ENCODE data around the gene SMIM3. TPM values are rescaled to one million over a fixed set of nuclear protein-coding genes. Genes with fewer than 3 reads are reported as not detected.

The SMIM3 gene
- total and polyA plus RNA-seq, 10 of the 15 experiments (the other 5 are each of a cell fraction or from before 2014, with no cell fraction given): 1.0 to 14.3 (median 7.7) TPM

GRCh38 chr5:150781706-150782614 lies 3.4 kb downstream of the SMIM3 start:
- FAIRE-seq: no peak
- BruUV-seq (replicated peaks): no TSS peak
- ChIA-PET CTCF (interaction anchor here (1.0 to 2.8 kb wide), 6 partner anchors 9 to 82 kb away, joined by 3 to 12 read pairs (median 5); partner anchors contain the start of genes IRGM and RBM22), POLR2A (interaction anchor here (0.6 kb wide), 1 partner anchor 70 kb away, joined by 3 read pairs; no protein-coding TSS in a partner anchor), RAD21 (ENCODE audit: unreplicated experiment) (interaction anchor here (1.1 to 1.6 kb wide), 2 partner anchors 65 to 221 kb away, joined by 3 to 4 read pairs; partner anchors contain the start of gene IRGM), SMC1A (ENCODE audit: uncharacterized antibody, unreplicated experiment) (interaction anchor here (0.8 to 1.2 kb wide), 4 partner anchors 20 to 383 kb away, joined by 3 to 4 read pairs (median 3); partner anchors contain the start of gene IRGM)
- Histone ChIP-seq H3K9ac (ENCODE audit: control insufficient read depth, insufficient read depth, low read length) (0 out of 2 replicates have a peak overlapping the region, but pooled peaks have one; percentile 10), H3K27ac (ENCODE audit: control insufficient read depth, insufficient read depth) (peak overlapping the region; percentile 78), H3K9me3 (replicated peaks; ENCODE audit: control insufficient read depth, insufficient read depth, low read length) (peaks cover 2% of the 10 kb centered on the region; the same call in 2 of the 3 replicates), H3K27me3 (replicated peaks in 1 of 2; ENCODE audit: control insufficient read depth in 2 of 2, insufficient read depth in 2 of 2, low read length in 1 of 2) (no peaks in the 10 kb centered on the region), H3K79me2 (ENCODE audit: control insufficient read depth, insufficient read depth, low read length) (peaks cover 51% of the 10 kb centered on the region), H3K4me2 (ENCODE audit: control insufficient read depth, insufficient read depth) (peak overlapping the region; percentile 95), H3K4me1 (ENCODE audit: control insufficient read depth, insufficient read depth, low read length) (peaks cover 30% of the 10 kb centered on the region), H3K4me3 (peak overlapping the region; percentile 77; the same call in 1 of the 2 replicates), H2AFZ (ENCODE audit: control insufficient read depth, low read depth, low read length) (no peak overlapping the region), H4K20me1 (ENCODE audit: control insufficient read depth, insufficient read depth) (no peaks in the 10 kb centered on the region), H3K36me3 (ENCODE audit: control insufficient read depth in 2 of 2, insufficient read depth in 2 of 2, low read length in 1 of 2) (no peaks in the 10 kb centered on the region)
- no peak for DNase-seq (ENCODE audit: low read depth, low spot score)
- in situ Hi-C loops (cut with MboI) (no loop called here), intact Hi-C loops (cut with micrococcal nuclease; ENCODE audit: unreplicated experiment) (loop anchor here (2.0 to 10.0 kb wide), 4 partner anchors 23 to 473 kb away; partner anchors contain the start of genes ANXA6, DCTN4 and GM2A)
- TF ChIP-seq JUNB (IDR thresholded peaks at IDR 0.05) (0 out of 2 replicates have a peak, but pooled peaks have one; percentile 8), NR2C2 (IDR thresholded peaks at IDR 0.05; ENCODE audit: borderline replicate concordance, control insufficient read depth, insufficient read length, low read depth) (no peak), HCFC1 (IDR thresholded peaks at IDR 0.05; ENCODE audit: low read length) (no peak)
- no peak for ATAC-seq
- WGBS (ENCODE audit: insufficient coverage, insufficient replicate concordance, low lambda C conversion rate, missing lambda C conversion rate): 81% methylated on average over 10 of the region's 10 CpGs

GRCh38 chr5:150782850-150783249 lies 4.3 kb downstream of the SMIM3 start:
- ATAC-seq (no peak), FAIRE-seq (no peak), DNase-seq (ENCODE audit: low read depth, low spot score) (no peak)
- ChIA-PET POLR2A (interaction anchor here (0.6 kb wide), 1 partner anchor 69 kb away, joined by 3 read pairs; no protein-coding TSS in a partner anchor), CTCF (interaction anchor here (0.6 to 2.8 kb wide), 6 partner anchors 18 to 1319 kb away, joined by 3 to 12 read pairs (median 4); partner anchors contain the start of genes IRGM and RBM22), SMC1A (ENCODE audit: uncharacterized antibody, unreplicated experiment) (interaction anchor here (1.0 to 1.2 kb wide), 3 partner anchors 221 to 382 kb away, joined by 3 to 4 read pairs (median 3); no protein-coding TSS in a partner anchor), RAD21 (ENCODE audit: unreplicated experiment) (interaction anchor here (1.6 kb wide), 1 partner anchor 222 kb away, joined by 3 read pairs; no protein-coding TSS in a partner anchor)
- Histone ChIP-seq H3K27me3 (replicated peaks in 1 of 2; ENCODE audit: control insufficient read depth in 2 of 2, insufficient read depth in 2 of 2, low read length in 1 of 2) (no peaks in the 10 kb centered on the region), H3K9ac (ENCODE audit: control insufficient read depth, insufficient read depth, low read length) (peak overlapping the region; percentile 49), H3K4me1 (ENCODE audit: control insufficient read depth, insufficient read depth, low read length) (peaks cover 28% of the 10 kb centered on the region), H3K27ac (ENCODE audit: control insufficient read depth, insufficient read depth) (peak overlapping the region; percentile 78), H3K9me3 (replicated peaks; ENCODE audit: control insufficient read depth, insufficient read depth, low read length) (peaks cover 4% of the 10 kb centered on the region; the same call in 2 of the 3 replicates), H3K4me3 (peak overlapping the region; percentile 13), H3K4me2 (ENCODE audit: control insufficient read depth, insufficient read depth) (peak overlapping the region; percentile 91), H2AFZ (ENCODE audit: control insufficient read depth, low read depth, low read length) (peak overlapping the region; percentile 61; the same call in 1 of the 2 replicates), H4K20me1 (ENCODE audit: control insufficient read depth, insufficient read depth) (no peaks in the 10 kb centered on the region), H3K36me3 (ENCODE audit: control insufficient read depth in 2 of 2, insufficient read depth in 2 of 2, low read length in 1 of 2) (no peaks in the 10 kb centered on the region), H3K79me2 (ENCODE audit: control insufficient read depth, insufficient read depth, low read length) (peaks cover 57% of the 10 kb centered on the region)
- BruUV-seq (replicated peaks): no TSS peak
- 95% methylated on average over 3 of the region's 3 CpGs for WGBS (ENCODE audit: insufficient coverage, insufficient replicate concordance, low lambda C conversion rate, missing lambda C conversion rate)
- in situ Hi-C loops (cut with MboI) (no loop called here), intact Hi-C loops (cut with micrococcal nuclease; ENCODE audit: unreplicated experiment) (loop anchor here (5.0 to 10.0 kb wide), 3 partner anchors 298 to 472 kb away; partner anchors contain the start of genes ANXA6 and GM2A)
- TF ChIP-seq NFYB (IDR thresholded peaks at IDR 0.05; ENCODE audit: insufficient read depth, low read depth, low read length) (no peak), ZNF24 (IDR thresholded peaks at IDR 0.05) (no peak), IKZF2 (IDR thresholded peaks at IDR 0.05) (no peak), NR2C2 (IDR thresholded peaks at IDR 0.05; ENCODE audit: borderline replicate concordance, control insufficient read depth, insufficient read length, low read depth) (no peak), ZNF384 (IDR thresholded peaks at IDR 0.05; ENCODE audit: borderline replicate concordance, low read depth, low read length) (no peak), GABPA (IDR thresholded peaks at IDR 0.05; ENCODE audit: low read depth) (no peak), POLR2AphosphoS5 (IDR thresholded peaks at IDR 0.05; ENCODE audit: low read length) (no peak)
- TF ChIP-seq, protein P1, sequence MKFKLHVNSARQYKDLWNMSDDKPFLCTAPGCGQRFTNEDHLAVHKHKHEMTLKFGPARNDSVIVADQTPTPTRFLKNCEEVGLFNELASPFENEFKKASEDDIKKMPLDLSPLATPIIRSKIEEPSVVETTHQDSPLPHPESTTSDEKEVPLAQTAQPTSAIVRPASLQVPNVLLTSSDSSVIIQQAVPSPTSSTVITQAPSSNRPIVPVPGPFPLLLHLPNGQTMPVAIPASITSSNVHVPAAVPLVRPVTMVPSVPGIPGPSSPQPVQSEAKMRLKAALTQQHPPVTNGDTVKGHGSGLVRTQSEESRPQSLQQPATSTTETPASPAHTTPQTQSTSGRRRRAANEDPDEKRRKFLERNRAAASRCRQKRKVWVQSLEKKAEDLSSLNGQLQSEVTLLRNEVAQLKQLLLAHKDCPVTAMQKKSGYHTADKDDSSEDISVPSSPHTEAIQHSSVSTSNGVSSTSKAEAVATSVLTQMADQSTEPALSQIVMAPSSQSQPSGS (IDR thresholded peaks at IDR 0.05; ENCODE audit: low read length): no peak
- TF ChIP-seq, protein P2, sequence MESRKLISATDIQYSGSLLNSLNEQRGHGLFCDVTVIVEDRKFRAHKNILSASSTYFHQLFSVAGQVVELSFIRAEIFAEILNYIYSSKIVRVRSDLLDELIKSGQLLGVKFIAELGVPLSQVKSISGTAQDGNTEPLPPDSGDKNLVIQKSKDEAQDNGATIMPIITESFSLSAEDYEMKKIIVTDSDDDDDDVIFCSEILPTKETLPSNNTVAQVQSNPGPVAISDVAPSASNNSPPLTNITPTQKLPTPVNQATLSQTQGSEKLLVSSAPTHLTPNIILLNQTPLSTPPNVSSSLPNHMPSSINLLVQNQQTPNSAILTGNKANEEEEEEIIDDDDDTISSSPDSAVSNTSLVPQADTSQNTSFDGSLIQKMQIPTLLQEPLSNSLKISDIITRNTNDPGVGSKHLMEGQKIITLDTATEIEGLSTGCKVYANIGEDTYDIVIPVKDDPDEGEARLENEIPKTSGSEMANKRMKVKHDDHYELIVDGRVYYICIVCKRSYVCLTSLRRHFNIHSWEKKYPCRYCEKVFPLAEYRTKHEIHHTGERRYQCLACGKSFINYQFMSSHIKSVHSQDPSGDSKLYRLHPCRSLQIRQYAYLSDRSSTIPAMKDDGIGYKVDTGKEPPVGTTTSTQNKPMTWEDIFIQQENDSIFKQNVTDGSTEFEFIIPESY (IDR thresholded peaks at IDR 0.05): no peak

Data from GM12878 (cell line).